Gastroesophageal sphincter (tissue), 4 donors: ENCODE data around the gene KIF21A. TPM values are rescaled to one million over a fixed set of nuclear protein-coding genes. Genes with fewer than 3 reads are reported as not detected.

Experiments
- ATAC-seq: fragments of 150-250 bp; one replicate; pipeline ENCODE4 v1.9.1; 2016; ENCODE audit warnings: mild to moderate bottlenecking, moderate library complexity
- H3K27ac ChIP-seq, 4 donors: fragments of 200-600 bp; sonication (generic) in 3 of 4; 1 replicate in 3 of 4; 2 replicates in 1 of 4; pipeline ENCODE4 v1.5.1; 2016 to 2019
- H3K27me3 ChIP-seq: fragments of 200-600 bp; sonication (generic); one replicate; pipeline ENCODE4 v1.5.1; 2019
- H3K36me3 ChIP-seq, 2 donors: fragments of 200-600 bp; sonication (generic); one replicate each; pipeline ENCODE4 v1.5.1; 2019; ENCODE audit warnings: control low read depth in 1 of 2
- H3K4me1 ChIP-seq, 3 donors: fragments of 200-600 bp; sonication (generic); 1 replicate in 2 of 3; 2 replicates in 1 of 3; pipeline ENCODE4 v1.5.1; 2016 to 2019; ENCODE audit warnings: control low read depth in 2 of 3
- H3K4me3 ChIP-seq, 2 donors: fragments of 200-600 bp; sonication (generic); one replicate each; pipeline ENCODE4 v1.5.1; 2019; ENCODE audit warnings: mild to moderate bottlenecking in 1 of 2, moderate library complexity in 1 of 2
- H3K9me3 ChIP-seq, 3 donors: fragments of 200-600 bp; sonication (generic); one replicate each; pipeline ENCODE4 v1.5.1; 2017 to 2019; ENCODE audit warnings: control low read depth in 2 of 3
- EP300 ChIP-seq: sonication (generic); formaldehyde crosslinking; IDR thresholded peaks from one replicate; pipeline ENCODE4 v1.6.1; 2017; ENCODE audit warnings: antibody characterized with exemption, mild to moderate bottlenecking
- POLR2A ChIP-seq, 2 donors: fragments of 450-650 bp; IDR thresholded peaks; one replicate each; pipeline ENCODE4 v1.6.1; 2017; ENCODE audit warnings: antibody characterized with exemption in 2 of 2, mild to moderate bottlenecking in 2 of 2, moderate library complexity in 1 of 2
- POLR2AphosphoS5 ChIP-seq: sonication (generic); formaldehyde crosslinking; IDR thresholded peaks from one replicate; pipeline ENCODE4 v1.6.1; 2017; ENCODE audit warnings: antibody characterized with exemption
- WGBS, 2 donors: methylation state at CpG; one replicate each; pipeline ENCODE4 v1.1.5; 2018; ENCODE audit warnings: low coverage in 1 of 2; 5-methylcytosine and 5-hydroxymethylcytosine counted together
- total RNA-seq, 4 donors: library from RNA; depleted of rRNA; stranded (reverse); fragments of >200 nt; gene quantifications; one replicate each; pipeline ENCODE4 v1.1.0, GENCODE V29; 2016
- TF ChIP-seq, protein P1 (sequence below), 4 experiments: fragments of 200-600 bp in 2 of 4; fragments of 450-650 bp in 2 of 4; sonication (generic) in 1 of 4; IDR thresholded peaks; one replicate each; pipeline ENCODE4 v1.5.1; 2017 to 2019; ENCODE audit warnings: antibody characterized with exemption in 4 of 4, mild to moderate bottlenecking in 2 of 4, moderate library complexity in 2 of 4

Gene KIF21A, protein sequence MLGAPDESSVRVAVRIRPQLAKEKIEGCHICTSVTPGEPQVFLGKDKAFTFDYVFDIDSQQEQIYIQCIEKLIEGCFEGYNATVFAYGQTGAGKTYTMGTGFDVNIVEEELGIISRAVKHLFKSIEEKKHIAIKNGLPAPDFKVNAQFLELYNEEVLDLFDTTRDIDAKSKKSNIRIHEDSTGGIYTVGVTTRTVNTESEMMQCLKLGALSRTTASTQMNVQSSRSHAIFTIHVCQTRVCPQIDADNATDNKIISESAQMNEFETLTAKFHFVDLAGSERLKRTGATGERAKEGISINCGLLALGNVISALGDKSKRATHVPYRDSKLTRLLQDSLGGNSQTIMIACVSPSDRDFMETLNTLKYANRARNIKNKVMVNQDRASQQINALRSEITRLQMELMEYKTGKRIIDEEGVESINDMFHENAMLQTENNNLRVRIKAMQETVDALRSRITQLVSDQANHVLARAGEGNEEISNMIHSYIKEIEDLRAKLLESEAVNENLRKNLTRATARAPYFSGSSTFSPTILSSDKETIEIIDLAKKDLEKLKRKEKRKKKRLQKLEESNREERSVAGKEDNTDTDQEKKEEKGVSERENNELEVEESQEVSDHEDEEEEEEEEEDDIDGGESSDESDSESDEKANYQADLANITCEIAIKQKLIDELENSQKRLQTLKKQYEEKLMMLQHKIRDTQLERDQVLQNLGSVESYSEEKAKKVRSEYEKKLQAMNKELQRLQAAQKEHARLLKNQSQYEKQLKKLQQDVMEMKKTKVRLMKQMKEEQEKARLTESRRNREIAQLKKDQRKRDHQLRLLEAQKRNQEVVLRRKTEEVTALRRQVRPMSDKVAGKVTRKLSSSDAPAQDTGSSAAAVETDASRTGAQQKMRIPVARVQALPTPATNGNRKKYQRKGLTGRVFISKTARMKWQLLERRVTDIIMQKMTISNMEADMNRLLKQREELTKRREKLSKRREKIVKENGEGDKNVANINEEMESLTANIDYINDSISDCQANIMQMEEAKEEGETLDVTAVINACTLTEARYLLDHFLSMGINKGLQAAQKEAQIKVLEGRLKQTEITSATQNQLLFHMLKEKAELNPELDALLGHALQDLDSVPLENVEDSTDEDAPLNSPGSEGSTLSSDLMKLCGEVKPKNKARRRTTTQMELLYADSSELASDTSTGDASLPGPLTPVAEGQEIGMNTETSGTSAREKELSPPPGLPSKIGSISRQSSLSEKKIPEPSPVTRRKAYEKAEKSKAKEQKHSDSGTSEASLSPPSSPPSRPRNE (N-terminal part only)
- 10 to 100 TPM in 2 of 4 donors, 1 to 10 TPM in 2; 6.7 to 27.2 (median 10.9) TPM for total RNA-seq

DNA sequence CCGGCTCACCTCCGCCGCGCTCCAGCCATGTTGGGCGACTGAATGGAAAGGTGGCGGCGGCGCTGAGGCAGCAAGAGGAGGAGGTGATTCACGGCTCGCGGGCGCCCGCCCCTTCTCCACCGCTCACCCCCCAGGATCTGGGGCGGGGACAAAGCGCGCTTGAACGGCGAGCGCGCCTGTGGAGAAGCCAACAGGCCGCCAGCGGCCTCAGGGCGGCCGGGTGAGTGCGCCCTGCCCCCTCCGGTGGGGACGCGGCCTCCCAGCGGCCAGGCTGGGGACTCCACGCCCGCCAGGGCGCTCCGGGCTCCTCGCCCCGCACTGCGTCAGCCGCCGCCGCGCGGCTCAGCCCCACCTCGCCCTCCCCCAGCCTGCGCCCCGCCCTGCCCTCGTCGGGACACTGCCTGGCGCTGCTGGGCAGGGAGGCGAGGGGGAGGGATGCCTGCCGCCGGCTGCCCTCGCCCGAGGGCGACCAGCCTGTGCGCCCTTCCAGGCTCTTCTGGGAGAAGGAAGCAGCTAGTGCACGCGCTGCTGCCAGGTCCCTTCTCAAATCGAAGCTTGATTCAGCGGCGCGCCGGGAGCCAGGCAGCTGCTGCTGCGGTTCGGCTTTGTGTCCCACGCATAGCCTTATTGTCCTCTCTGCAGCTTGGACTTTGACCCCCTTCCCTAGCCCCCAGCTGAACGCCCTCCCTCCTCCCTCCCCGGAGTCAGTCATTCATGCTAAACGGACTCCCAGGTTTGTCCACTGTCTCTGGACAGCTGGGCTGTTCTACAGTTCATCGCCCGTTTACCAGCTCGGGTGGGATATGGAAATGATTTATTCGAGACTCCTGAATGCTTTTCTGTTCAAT lies at the start of gene KIF21A:
KIF21A (minus strand) TSS at position 40 of the 848 bp plus-strand sequence. CDS start 150 bp downstream, outside the sequence.
- peaks cover 0 to 21% (median 5%) of the 10 kb centered on the region in 3 donors for H3K4me1 ChIP-seq
- peak within 1 kb of the TSS; percentile 68 to 95 for H3K4me3 ChIP-seq
- H3K9me3 ChIP-seq = no peaks in the 10 kb centered on the region
- ATAC-seq = peak; percentile 98
- WGBS, 2 donors = 0% methylated on average over 13 of the region's 72 CpGs; no CpG with 5 or more reads in 1 of the 2 donors
- no peaks in the 10 kb centered on the region for H3K27me3 ChIP-seq
- TF ChIP-seq POLR2A (IDR thresholded peaks at IDR 0.05) = peak in 1 of 2 donors; percentile 63
- TF ChIP-seq EP300 = no peak
- TF ChIP-seq, protein P1, sequence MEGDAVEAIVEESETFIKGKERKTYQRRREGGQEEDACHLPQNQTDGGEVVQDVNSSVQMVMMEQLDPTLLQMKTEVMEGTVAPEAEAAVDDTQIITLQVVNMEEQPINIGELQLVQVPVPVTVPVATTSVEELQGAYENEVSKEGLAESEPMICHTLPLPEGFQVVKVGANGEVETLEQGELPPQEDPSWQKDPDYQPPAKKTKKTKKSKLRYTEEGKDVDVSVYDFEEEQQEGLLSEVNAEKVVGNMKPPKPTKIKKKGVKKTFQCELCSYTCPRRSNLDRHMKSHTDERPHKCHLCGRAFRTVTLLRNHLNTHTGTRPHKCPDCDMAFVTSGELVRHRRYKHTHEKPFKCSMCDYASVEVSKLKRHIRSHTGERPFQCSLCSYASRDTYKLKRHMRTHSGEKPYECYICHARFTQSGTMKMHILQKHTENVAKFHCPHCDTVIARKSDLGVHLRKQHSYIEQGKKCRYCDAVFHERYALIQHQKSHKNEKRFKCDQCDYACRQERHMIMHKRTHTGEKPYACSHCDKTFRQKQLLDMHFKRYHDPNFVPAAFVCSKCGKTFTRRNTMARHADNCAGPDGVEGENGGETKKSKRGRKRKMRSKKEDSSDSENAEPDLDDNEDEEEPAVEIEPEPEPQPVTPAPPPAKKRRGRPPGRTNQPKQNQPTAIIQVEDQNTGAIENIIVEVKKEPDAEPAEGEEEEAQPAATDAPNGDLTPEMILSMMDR (IDR thresholded peaks at IDR 0.05) = peak; percentile 62 to 85 (median 76)
- TF ChIP-seq POLR2AphosphoS5 = peak; percentile 69
- H3K36me3 ChIP-seq = no peaks in the 10 kb centered on the region
- H3K27ac ChIP-seq = peak within 1 kb of the TSS; percentile 71 to 95 (median 91)

DNA sequence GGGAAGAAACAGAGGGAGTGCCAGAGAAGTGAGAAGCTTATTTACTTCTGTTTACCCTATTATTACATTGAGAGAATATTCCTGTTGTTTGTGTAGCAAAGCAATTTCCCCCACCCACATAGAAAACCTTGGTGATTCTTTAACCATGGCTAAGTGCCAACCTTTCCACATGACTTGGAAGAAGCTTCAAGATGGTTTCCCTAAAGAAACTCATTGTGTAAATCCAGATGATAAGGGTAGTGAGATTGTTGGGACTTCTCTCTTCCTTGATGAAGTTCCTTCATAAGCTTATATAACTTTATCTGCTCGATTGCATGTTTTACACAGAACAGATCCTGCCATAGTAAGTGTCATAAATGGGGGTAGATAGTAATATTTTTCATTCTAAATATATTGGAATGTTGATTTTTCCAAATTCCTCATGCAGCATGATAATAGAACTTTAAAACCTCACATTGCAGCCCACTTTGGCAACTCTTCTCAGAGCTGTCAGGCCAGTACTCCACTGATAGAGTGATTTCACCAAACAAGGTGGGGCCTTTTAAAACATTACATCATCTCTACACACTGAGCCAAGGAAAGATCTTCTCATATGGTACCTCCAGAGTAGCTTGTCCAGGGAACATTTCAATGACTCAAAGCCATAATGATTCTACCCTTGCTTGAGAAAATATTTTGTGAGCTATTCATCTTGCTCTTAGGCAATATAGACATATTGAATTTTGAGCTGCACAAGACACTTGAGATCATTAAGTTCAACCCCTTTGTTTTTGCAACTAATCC lies 47.8 kb upstream of the KIF21A start:
- H3K36me3 ChIP-seq = no peaks in the 10 kb centered on the region
- H3K9me3 ChIP-seq = no peaks in the 10 kb centered on the region
- WGBS, 2 donors = 47 to 75% methylated on average over 1 of the region's 1 CpG
- H3K4me1 ChIP-seq = no peaks in the 10 kb centered on the region
- no peak for TF ChIP-seq POLR2A (IDR thresholded peaks at IDR 0.05)
- no peak for TF ChIP-seq POLR2AphosphoS5
- no peak for TF ChIP-seq EP300
- TF ChIP-seq, protein P1 (IDR thresholded peaks at IDR 0.05) = no peak
- no peak overlapping the region for H3K27ac ChIP-seq
- no peak for ATAC-seq
- H3K27me3 ChIP-seq = no peaks in the 10 kb centered on the region
- H3K4me3 ChIP-seq = no peak overlapping the region

DNA sequence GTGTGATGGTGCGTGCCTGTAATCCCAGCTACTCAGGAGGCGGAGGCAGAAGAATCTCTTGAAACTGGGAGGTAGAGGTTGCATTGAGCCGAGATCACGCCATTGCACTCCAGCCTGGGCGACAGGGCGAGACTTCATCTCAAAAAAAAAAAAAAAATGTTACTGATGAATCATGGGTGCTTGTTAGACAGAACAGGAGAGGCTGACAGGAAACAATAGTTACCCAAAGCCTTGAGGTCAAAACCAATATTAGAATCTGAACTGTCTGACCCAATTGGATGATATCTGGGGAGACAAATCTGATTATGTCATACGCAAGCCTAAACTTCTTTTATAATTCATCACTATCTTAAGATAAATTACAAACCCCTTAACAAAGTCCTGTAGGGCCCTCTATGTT lies 40.7 kb upstream of the KIF21A start:
- TF ChIP-seq, protein P1 (IDR thresholded peaks at IDR 0.05) = no peak
- TF ChIP-seq EP300 = no peak
- TF ChIP-seq POLR2A (IDR thresholded peaks at IDR 0.05) = no peak
- no peak for TF ChIP-seq POLR2AphosphoS5
- Histone ChIP-seq H3K27me3 (no peaks in the 10 kb centered on the region), H3K4me3 (no peak overlapping the region), H3K36me3 (no peaks in the 10 kb centered on the region), H3K27ac (no peak overlapping the region), H3K4me1 (no peaks in the 10 kb centered on the region), H3K9me3 (no peaks in the 10 kb centered on the region)
- ATAC-seq = no peak
- WGBS, 2 donors = 86 to 97% methylated on average over 2 to 5 of the region's 7 CpGs
